Ureter (tissue), 1 donor: ENCODE results near the gene WDR11. TPM values are rescaled to one million over a fixed set of nuclear protein-coding genes. Genes with fewer than 3 reads are reported as not detected.

Source experiments
- DNase-seq: peaks from one replicate; pipeline ENCODE4 v3.0.0-alpha.2; 2020; ENCODE audit warnings: low spot score
- total RNA-seq: library from RNA; stranded (reverse); gene quantifications from one replicate; pipeline ENCODE4 v1.2.4, GENCODE V29; 2023
- donor health status: DM: yes; HTN: yes; CAD: no.

Gene WDR11
- total RNA-seq, 1 donor from 2014 or later: 99.6 TPM

DNA sequence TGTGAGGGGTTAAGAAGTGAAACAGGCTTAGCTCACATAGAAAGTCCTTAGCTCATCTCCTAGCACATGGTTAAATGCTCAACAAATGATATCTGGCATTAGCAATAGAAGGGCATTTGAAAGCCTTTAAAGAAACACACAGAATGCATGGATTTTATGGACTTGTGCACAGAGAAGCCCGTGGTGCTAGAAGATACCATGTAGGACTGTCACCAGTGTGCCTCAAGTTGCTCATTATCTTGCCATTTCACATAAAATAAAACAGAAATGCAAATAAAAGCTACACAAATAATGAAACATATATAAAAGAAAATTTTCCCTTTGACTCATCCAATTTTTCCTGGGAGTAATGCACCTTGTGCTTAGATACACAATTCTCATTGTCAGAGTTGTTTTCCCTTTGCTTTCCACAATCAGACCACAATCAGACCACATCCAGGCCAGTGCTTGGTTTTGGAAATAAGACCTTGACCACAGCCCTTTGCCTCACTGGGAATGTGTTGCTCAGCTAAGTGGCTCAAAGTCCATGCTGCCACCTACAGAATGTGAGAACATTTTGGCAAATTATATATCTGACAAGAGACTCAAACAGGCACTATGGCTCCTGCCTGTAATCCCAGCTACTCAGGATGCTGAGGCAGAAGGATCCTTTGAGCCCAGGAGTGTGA lies 9.5 kb upstream of the WDR11 start:
- no peak for DNase-seq

DNA sequence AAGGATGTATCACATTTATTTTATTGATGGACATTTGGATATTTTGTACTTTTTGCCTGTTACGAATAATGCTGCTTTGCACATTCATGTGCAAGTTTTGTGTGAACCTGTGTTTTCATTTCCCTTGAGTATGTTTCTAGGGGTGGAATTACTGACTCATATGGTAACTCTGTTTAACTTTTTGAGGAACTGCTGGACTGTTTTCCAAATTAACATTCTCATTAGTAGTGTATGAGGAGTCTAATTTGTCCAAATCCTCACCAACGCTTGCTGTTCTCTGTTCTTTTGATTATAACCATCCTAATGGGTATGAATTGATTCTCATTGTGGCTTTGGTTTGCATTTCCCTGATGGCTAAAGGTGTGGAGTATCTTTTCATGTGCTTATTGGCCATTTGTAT lies 3.2 kb downstream of the WDR11 start:
- no peak for DNase-seq

DNA sequence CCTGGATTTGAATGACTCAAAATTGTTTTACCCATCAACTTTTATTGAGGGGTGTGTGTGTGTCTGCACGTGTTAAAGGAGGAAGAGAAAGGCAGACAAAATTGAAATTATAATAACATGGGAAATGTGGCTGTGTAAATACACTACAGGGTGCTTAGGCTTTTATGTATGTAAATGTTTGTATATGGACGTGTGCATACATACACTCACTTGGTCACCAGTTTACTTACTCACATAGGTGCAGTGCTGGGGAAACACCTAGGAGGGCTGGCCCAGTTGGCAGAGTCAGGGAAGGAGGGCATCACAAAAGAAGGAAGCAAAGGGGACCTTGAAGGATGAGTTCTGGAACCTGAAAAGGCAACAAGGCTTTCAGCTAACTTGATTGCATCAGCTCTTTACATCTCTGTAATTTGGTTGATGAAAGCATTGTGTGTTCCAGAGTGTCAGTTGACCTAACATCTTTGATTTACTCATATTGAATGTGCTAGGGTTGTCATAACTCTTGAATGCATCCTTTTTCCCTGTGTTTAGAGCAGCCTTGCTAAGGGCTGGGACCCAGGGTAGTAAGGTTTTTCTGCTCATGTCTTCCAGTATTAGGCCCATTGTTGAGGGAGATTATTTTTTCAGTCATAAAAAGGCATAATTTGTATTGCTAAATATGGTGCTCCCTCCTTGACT lies 10.2 kb downstream of the WDR11 start:
- no peak for DNase-seq

DNA sequence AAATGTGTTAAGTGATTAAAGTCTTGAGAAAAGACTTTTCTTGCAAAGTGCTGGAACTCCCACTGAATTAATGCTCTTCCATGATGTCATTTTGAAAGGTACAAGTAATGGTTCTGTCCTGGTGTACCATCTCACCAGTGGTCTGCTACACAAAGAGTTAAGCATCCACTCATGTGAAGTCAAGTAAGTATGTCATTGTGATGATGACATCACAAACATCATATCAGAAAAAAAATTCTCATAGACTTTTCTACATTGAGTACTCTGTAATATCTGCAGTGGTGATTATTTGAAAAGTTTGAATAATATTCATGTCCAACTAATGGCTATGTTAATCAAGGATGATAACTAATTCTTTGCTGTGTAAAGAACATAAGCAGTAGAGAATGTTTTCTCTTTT lies 22.6 kb downstream of the WDR11 start:
- DNase-seq: no peak

DNA sequence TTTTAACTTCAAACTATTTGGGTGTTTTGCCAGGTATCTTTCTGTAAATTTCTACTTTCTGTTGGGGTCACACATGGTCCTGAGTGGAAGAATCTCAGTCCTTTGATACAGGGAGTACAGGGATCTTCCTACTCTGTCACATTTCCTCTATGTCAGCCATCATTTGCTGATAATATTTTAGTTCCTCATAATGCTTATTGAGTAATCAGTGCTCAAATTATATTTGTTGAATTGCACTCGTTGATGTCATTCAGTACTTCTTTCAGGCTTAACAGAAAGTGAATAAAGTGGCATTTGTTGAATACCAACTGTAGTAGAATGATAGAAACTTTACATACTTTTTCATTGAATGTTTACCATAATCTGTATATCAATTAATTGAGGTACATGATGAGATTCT lies 31.9 kb downstream of the WDR11 start:
- no peak for DNase-seq

DNA sequence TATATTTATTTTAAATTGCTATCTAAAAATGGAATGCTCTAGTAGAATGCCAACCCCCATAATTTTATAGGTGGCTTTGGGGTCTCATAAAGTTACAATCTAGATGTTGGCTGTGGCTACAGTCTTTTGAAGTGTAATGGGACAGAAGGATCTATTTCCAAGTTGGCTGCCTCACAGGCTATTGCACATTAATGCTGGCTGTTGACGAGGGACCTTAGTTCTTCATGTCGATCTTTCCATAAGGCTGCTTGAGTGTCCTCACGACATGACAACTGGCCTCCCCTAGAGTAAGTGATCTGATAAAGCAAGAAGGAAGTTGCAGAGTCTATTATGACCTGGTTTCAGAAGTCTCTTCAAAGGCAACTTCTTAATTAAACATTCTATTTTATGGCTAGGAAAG lies 36.3 kb downstream of the WDR11 start:
- no peak for DNase-seq

DNA sequence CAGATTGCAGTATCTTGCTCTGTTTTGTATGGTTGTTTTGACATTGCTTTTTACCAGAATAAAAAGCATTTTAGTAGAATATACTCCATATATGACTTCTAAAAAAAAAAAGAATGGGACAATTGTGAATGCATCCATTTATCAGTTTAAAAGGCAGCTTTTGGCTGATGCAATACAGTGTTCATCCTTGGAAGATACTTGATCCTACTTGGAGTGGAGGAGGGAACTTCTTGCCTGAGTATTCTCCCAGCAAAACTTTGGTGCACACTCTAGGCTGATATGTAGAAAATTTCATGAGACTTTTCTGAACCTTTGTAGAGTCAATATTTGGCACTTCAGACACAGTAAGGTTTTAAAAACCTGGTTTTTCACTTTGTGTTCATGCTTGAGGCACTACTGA lies 40.2 kb downstream of the WDR11 start:
- no peak for DNase-seq

DNA sequence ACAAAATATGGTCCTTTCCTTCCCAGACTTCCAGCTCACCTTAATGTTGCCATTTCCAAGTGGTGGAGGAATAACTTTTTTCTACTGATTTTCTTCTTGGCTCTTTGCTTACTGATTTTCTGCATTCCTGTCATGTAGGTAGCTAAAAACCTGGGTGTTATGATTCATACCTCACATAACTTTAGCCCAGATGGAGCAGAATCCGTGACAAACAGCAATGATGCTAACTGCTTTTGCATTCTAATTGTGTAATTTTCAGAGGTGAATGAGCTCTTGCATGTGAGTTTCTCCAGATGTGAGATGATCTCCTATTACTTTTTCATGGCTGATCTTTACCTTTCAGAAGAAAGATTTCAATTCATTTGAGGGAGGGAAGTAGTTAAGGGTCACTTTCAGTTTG lies 43.4 kb downstream of the WDR11 start:
- DNase-seq: no peak

DNA sequence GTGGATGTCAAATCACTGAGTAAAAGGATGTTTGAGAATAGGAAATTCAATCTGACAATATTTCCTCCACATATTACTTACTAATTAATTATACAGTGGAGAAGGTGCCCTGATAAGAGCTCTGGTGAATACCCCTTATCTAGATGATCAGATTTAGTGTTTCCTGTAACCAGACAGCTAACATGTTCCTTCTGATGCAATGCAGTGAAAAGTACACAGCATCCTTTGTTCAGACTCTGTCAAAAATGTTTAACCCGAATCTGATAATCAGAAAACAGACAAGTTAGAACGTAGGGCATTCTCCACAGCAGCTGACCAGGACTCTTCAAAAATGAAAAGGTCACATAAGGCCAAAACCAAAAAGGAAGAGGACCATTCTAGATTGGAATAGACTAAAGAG lies 46.2 kb downstream of the WDR11 start:
- no peak for DNase-seq

DNA sequence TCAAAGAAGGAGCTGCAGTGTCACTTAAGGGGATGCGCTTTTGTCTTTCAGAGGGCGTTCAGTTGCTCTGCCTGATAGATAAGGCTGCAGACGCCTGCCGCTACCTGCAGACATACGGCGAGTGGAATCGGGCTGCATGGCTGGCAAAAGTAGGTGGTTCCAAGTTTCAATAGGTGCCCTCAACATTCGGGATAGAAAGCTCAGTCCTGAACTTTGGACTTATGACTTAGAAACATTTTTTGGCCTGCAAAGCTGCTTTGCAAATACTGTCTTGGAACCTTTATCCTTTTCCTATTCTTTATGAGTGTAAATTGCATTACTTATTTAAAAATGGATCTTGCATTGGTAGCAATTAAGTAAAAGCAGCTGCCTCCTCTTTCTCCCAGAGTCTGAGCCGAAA lies 54.1 kb downstream of the WDR11 start:
- no peak for DNase-seq

DNA sequence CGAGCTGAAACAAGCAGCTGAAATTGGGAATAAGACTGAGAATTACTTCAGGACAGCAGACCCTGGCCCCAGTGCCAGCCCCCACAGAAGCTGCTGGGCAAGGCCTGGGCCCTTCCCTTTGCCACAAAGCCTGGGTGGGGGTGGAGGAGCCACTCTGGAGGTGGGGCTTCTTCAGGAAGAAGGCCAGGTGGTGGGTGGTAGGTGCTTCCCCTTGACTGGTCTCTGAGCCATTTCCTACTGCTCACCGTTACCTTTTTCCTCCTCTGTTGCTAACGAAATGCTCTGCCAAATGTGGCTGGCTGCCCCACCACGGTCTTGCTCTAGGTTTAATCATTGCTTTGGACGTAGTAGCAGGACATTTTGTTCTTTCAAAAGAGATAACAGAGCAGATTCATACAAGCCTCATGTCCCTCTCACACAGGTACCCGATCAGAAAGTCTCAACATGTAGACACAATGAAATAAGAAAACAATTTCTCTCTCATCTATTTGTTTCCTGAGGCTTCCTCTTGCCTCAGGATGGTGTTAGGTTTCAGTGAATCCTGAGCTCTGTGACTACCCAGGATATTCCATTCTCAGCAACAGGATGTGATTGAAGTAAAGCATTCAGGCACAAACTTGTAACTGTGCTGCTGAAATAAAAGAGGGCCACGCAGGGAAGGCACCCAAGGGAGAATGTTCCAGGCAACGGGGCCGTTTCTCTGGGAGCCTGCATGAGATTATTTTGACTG lies 66.5 kb downstream of the WDR11 start:
- DNase-seq: peak; percentile 13

DNA sequence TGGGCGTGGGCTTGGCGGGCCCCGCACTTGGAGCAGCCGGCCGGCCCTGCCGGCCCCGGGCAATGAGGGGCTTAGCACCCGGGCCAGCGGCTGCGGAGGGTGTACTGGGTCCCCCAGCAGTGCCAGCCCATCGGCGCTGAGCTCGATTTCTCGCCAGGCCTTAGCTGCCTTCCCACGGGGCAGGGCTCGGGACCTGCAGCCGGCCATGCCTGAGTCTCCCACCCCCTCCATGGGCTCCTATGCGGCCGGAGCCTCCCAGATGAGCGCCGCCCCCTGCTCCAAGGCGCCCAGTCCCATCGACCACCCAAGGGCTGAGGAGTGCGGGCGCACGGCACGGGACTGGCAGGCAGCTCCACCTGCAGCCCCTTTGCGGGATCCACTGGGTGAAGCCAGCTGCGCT lies 72.7 kb downstream of the WDR11 start:
- peak; percentile 4 for DNase-seq

DNA sequence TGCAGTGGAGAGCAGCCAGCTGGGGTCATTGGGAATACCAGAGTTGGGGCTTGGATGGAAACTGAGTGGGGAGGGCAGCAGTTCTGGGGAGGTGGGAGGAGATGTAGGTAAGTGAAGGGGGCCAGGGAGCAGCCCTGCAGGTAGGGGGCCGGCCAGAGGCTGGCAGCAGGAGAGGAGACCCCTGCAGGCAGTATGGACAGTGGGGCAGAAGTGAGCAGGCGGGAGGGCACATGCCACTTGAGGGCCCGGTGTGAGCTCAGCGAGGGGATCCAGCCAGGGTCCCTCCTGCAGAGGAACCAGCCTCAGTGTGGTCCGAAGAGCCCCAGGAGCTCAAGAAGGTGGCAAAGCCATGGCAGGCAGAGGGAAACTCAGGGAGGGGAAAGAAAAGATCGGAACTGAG lies 75.4 kb downstream of the WDR11 start:
- peak; percentile 33 for DNase-seq

DNA sequence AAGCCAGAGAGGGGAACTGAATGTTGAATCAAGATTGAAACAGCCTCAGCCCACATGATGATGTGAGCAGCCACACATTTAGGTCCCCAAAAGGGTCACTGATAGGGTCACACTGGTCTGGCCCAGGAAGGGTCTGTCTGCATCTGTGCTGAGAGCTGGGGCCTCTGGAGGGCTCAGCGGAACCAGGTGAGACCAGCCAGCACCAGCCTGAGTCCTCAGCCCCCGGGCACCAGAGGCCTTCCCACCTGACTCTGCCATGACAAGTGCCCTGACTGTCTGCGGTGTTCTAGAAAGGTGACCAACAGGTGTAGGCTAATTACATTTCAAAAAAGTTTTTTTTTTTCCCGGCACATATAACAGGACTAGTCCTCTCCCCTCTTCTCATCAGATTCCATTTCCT lies 76.2 kb downstream of the WDR11 start:
- DNase-seq: peak; percentile 25

DNA sequence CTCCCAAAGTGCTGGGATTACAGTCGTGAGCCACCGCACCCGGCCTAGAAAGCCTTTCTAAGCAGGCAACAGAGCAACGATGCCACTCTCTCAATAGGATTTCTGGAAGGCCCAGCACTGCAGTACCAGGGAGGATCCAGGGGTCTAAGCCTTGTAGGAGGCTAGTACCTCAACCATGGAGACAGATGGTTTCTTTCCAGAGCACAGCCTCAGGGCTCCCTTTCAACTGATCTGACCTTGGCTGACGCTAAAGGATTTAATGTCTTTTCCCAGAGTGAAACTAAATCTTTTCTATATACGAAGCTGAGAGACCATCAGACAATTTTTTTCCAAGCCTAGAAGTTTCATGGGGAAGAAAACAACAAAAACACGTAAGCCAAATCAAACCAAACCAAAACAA lies 78.0 kb downstream of the WDR11 start:
- peak; percentile 15 for DNase-seq

DNA sequence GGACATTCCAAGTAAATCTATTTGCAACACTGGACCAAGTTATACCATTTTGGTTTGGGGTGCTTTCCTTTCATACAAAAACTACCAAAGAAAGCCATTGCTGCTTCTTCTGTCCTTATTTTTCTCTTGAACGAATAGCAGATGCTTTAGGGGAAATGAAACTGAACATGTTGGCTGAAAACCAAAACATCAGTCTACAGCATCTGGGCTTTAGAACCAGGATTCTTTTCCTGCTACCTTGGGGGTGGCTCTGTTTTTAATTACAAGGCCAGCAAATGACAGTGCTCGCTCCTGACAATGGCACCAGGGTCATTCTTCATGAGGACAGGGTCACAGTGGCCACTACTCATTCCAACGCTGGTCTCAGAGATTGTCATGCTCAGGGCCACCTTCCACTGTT lies 80.3 kb downstream of the WDR11 start:
- DNase-seq: peak; percentile 6

DNA sequence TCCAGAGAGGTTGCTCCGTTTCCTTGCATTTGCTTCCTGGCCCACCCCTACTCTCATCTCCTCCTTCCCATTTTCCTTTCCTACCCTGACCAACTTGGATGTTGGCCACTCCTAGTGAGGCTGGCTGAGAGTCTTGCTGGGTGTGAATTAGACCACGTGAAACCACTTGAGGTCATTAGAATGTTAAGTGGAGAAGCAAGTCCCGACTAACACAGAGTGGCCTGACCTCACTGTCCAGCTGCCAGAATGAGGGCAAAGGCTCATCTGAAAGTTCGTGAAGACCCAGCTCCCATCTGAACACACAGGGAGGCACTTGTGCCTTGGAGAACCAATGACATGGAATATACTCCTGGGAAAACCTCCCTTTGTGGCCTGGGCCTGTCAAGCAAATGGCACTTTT lies 80.8 kb downstream of the WDR11 start:
- peak; percentile 24 for DNase-seq

DNA sequence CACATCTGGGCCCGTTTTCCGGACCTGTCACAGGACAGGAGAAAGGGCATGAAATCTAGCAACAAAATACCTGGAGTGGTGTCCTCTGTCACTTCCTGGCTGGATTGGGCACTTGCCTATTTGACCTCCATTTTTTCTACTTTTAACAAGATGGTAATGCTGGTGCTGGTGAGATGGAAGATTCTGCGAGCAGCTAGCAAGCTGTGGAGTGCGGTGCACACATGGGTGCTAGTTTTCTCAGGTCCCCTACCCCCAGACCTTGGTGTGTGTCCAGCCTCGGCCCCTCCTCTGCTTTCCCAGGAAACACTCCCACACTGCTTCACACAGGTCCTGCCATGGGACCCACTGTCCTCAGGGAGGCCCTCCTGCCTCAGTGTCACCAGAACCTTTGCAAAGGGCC lies 87.7 kb downstream of the WDR11 start:
- DNase-seq: no peak

DNA sequence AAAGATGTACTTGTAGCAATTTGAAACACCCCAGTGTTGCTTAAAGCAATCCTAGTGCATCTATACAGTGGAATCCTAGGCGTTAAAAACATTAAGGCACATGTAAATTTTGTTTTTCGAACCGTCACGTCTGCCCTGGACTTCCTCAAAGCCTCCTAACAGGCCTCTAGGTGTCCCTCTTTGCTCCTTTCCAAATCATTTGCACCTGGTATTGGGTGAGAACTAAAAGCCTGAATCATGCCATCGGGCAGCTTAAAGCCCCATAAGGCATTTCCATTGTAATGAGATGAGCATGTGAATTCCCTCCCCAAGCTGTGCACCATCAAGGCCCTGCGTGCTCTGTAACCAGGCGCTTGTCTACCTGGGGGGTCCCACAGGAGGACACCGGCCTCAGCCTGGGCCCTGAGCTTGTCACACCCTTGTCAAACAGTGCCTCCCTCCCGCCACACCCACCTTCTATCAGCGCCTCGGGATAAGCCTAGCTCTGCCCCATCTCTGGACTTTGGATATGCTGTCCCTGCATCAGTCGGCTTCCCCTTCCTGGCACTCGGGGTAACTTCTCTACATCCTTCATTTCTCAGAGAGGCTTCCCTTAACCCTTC lies 89.2 kb downstream of the WDR11 start:
- no peak for DNase-seq

DNA sequence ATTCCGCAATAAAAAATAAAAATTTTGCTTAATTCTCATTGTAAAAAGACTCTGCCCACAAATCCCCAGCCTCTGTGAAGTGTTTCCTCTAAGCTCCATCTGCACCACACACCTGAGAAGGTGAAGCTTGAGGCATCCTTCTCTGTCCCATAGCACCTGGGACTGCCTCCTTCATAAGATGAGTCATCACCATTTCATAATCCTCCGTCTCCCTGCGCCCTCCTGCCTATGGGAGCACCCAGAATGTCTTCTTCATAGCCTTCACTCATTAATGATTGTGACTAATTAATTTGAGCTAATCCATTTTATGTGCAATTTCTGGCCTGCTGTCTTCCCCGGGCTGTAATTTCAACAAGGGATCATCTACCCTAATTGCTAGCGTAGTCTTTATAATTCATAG lies 90.3 kb downstream of the WDR11 start:
- DNase-seq: no peak

DNA sequence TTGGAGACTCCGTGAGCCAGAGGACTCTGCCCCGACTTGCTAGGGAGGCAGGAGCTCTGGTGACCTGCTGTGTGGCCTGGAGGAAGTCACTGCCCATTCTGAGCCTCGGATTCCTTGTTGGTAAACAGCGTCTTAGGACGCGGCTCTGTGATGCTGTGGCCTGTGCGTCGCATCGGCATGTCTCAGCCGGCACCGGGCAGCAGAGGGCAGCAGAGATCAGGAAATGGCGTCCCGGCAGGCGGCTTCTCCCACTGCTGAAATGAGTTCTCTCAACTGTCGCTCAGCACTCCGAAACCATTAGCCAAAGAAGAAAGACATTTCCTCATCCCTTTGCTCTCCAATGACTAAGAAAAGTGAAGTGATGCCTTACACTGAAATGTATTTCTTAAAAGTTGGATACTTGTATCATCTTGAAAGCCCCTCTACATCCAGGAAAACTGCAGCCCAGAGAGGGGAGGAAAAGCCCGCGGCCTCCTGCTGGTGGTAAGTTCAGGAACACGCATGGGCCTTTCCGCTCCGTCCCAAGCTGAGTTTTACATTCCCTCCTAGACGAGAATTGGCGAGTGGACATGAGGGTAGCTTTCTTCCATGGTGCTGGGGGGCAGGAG lies 91.7 kb downstream of the WDR11 start:
- DNase-seq: peak; percentile 89

DNA sequence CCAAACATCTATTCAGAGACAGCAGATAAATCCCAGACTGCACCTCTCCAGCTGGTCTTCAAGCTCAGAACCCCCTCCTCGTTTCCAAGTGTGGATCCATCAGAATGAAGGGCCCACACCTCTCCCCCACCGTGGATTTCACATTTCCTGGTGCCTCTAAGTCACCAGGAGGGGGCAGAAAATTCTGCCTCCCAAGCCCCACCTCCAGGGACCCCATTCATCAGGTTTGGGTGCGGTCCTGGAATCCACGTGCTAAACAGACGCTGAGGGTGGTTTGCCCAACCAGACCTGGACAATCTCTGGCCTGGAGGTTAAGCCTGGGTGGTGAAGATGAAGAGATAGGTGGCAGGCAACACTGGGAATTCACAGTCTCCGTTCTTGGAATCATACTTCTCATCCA lies 92.4 kb downstream of the WDR11 start:
- DNase-seq: no peak
